GM23338 (cell line): Measurements from ENCODE around the gene HELT. TPM values are rescaled to one million over a fixed set of nuclear protein-coding genes. Genes with fewer than 3 reads are reported as not detected.
A peak's percentile ranks its signal among the peaks of the same experiment; 100 is the strongest.

Experiments used
- ATAC-seq: fragments of 200-7000 bp; cut with Tn5 transposase; 3 replicates; pipeline ENCODE4 v1.9.1; 2020
- DNase-seq: peaks from one replicate; pipeline ENCODE4 v3.0.0-alpha.2; 2015; ENCODE audit warnings: low spot score
- H2AFZ ChIP-seq: fragments of 200-600 bp; sonication (generic); 2 replicates; pipeline ENCODE4 v1.8.0; 2016; ENCODE audit warnings: antibody characterized with exemption, mild to moderate bottlenecking, moderate library complexity
- H3F3A ChIP-seq: fragments of 200-600 bp; sonication (generic); replicated peaks from 2 replicates; pipeline ENCODE4 v1.8.0; 2017; ENCODE audit warnings: antibody characterized with exemption, mixed run types, low read depth
- H3K27ac ChIP-seq: fragments of 200-600 bp; sonication (generic); 2 replicates; pipeline ENCODE4 v1.6.1; 2016; ENCODE audit warnings: low read depth
- H3K27me3 ChIP-seq: fragments of 200-600 bp; sonication (generic); 2 replicates; pipeline ENCODE4 v1.8.0; 2016; ENCODE audit warnings: mild to moderate bottlenecking, mixed run types, moderate library complexity; ENCODE audit not compliant: insufficient read depth
- H3K36me3 ChIP-seq: fragments of 200-600 bp; sonication (generic); 2 replicates; pipeline ENCODE4 v1.8.0; 2016; ENCODE audit warnings: mild to moderate bottlenecking; ENCODE audit not compliant: insufficient read depth
- H3K4me1 ChIP-seq: fragments of 200-600 bp; sonication (generic); 2 replicates; pipeline ENCODE4 v1.8.0; 2016; ENCODE audit warnings: mild to moderate bottlenecking, moderate library complexity; ENCODE audit not compliant: insufficient read depth
- H3K4me2 ChIP-seq: fragments of 200-600 bp; sonication (generic); 2 replicates; pipeline ENCODE4 v1.7.1; 2017; ENCODE audit warnings: mixed run types
- H3K4me3 ChIP-seq: fragments of 200-600 bp; sonication (generic); 2 replicates; pipeline ENCODE4 v1.6.1; 2016; ENCODE audit warnings: mixed run types
- H3K79me2 ChIP-seq: fragments of 200-600 bp; sonication (generic); replicated peaks from 2 replicates; pipeline ENCODE4 v1.8.0; 2017; ENCODE audit warnings: mild to moderate bottlenecking; ENCODE audit not compliant: insufficient read depth
- H3K9me2 ChIP-seq: fragments of 200-600 bp; sonication (generic); 2 replicates; pipeline ENCODE4 v1.8.0; 2017; ENCODE audit not compliant: insufficient read depth
- H4K20me1 ChIP-seq: fragments of 200-600 bp; sonication (generic); replicated peaks from 2 replicates; pipeline ENCODE4 v1.8.0; 2017; ENCODE audit warnings: mild to moderate bottlenecking; ENCODE audit not compliant: insufficient read depth
- H3K27ac Mint-ChIP-seq: 2 replicates; pipeline ENCODE4 v1.8.0; 2020; ENCODE audit warnings: inconsistent platforms, mild to moderate bottlenecking, moderate library complexity, mixed read lengths
- H3K27me3 Mint-ChIP-seq: 3 replicates; pipeline ENCODE4 v1.8.0; 2022; ENCODE audit warnings: low read depth, mild to moderate bottlenecking, moderate library complexity, mixed read lengths, inconsistent platforms; ENCODE audit not compliant: insufficient read depth, poor library complexity
- H3K36me3 Mint-ChIP-seq: 3 replicates; pipeline ENCODE4 v1.8.0; 2021; ENCODE audit warnings: low read depth, mild to moderate bottlenecking, inconsistent platforms, moderate library complexity, mixed read lengths
- H3K4me1 Mint-ChIP-seq: 3 replicates; pipeline ENCODE4 v1.8.0; 2020; ENCODE audit warnings: mild to moderate bottlenecking, inconsistent platforms, mixed read lengths
- H3K4me3 Mint-ChIP-seq: 3 replicates; pipeline ENCODE4 v1.8.0; 2021; ENCODE audit warnings: moderate library complexity, mild to moderate bottlenecking, inconsistent platforms, mixed read lengths
- H3K9me3 Mint-ChIP-seq: 3 replicates; pipeline ENCODE4 v1.8.0; 2020; ENCODE audit warnings: moderate library complexity, mild to moderate bottlenecking, inconsistent platforms, mixed read lengths
- CREB1 ChIP-seq: fragments of 250-450 bp; sonication (Bioruptor Pico); IDR thresholded peaks from 2 replicates; pipeline ENCODE4 v1.5.0; 2020; ENCODE audit warnings: low read depth, mild to moderate bottlenecking, moderate library complexity
- ETS1 ChIP-seq: IDR thresholded peaks from 2 replicates; pipeline ENCODE4 v1.6.1; 2016; ENCODE audit warnings: antibody characterized with exemption
- EZH2 ChIP-seq: fragments of 200-600 bp; sonication (generic); IDR thresholded peaks from one replicate; pipeline ENCODE4 v1.8.0; 2017; ENCODE audit warnings: antibody characterized with exemption, mild to moderate bottlenecking, low read depth; ENCODE audit not compliant: unreplicated experiment
- EZH2phosphoT487 ChIP-seq: fragments of 200-600 bp; sonication (generic); IDR thresholded peaks from one replicate; pipeline ENCODE4 v1.8.1; 2018; ENCODE audit warnings: antibody characterized with exemption; ENCODE audit not compliant: unreplicated experiment
- NANOG ChIP-seq: IDR thresholded peaks from 2 replicates; pipeline ENCODE4 v1.6.1; 2016; ENCODE audit warnings: antibody characterized with exemption, borderline replicate concordance
- POLR2AphosphoS5 ChIP-seq: IDR thresholded peaks from 2 replicates; pipeline ENCODE4 v1.6.1; 2016; ENCODE audit warnings: antibody characterized with exemption, low read depth
- STAT1 ChIP-seq: IDR thresholded peaks from one replicate; pipeline ENCODE4 v1.6.1; 2016; ENCODE audit warnings: antibody characterized with exemption; ENCODE audit not compliant: unreplicated experiment
- ZNF331 ChIP-seq: fragments of 250-450 bp; sonication (Bioruptor Pico); IDR thresholded peaks from 2 replicates; pipeline ENCODE4 v1.5.0; 2020; ENCODE audit warnings: low read depth, mild to moderate bottlenecking, moderate library complexity
- ZNF462 ChIP-seq: fragments of 250-450 bp; sonication (Bioruptor Pico); IDR thresholded peaks from 2 replicates; pipeline ENCODE4 v1.5.0; 2020; ENCODE audit warnings: mild to moderate bottlenecking, moderate library complexity
- long read RNA-seq: library from polyadenylated mRNA; unstranded; transcript quantifications from one replicate; pipeline ENCODE4 v2.0.0, GENCODE V29; 2020; ENCODE audit not compliant: unreplicated experiment
- polyA plus RNA-seq: library from polyadenylated mRNA; unstranded; fragments of >200 nt; fragmentation: Nextera tagmentation; extraction: Ambion mirVana; gene quantifications from 2 replicates; pipeline ENCODE4 v1.2.1, GENCODE V29; 2016
- total RNA-seq: library from RNA; depleted of rRNA; stranded (reverse); fragments of >200 nt; shearing (Covaris generic); gene quantifications from 2 replicates; pipeline ENCODE4 v1.2.3, GENCODE V29; 2014; rRNA removed

The HELT gene
- total RNA-seq: not detected in 2 replicates
- polyA plus RNA-seq: 0.28 TPM in 1 of 2 replicates, not detected in the other
- long read RNA-seq: 0 reads

GRCh38 chr4:185017964-185018772 lies at the start of gene HELT:
TSS of gene HELT (plus strand) at chr4:185018490. CDS start at chr4:185018929, 439 bp downstream.
- Mint-ChIP-seq H3K27me3 (peaks cover 100% of the 10 kb centered on the region), H3K36me3 (no peaks in the 10 kb centered on the region), H3K4me1 (peaks cover 57% of the 10 kb centered on the region), H3K4me3 (peak within 1 kb of the TSS; percentile 74), H3K27ac (no peak within 1 kb of the TSS), H3K9me3 (peaks cover 3% of the 10 kb centered on the region; the same call in 1 of the 3 replicates)
- Histone ChIP-seq H3F3A (peaks cover 22% of the 10 kb centered on the region; the same call in 1 of the 2 replicates), H3K9me2 (no peaks in the 10 kb centered on the region), H2AFZ (peak within 1 kb of the TSS; percentile 93), H3K4me2 (peak within 1 kb of the TSS; percentile 82), H3K4me3 (peak within 1 kb of the TSS; percentile 54), H3K79me2 (no peaks in the 10 kb centered on the region), H4K20me1 (peaks cover 10% of the 10 kb centered on the region; the same call in 1 of the 2 replicates), H3K36me3 (no peaks in the 10 kb centered on the region), H3K27me3 (peaks cover 100% of the 10 kb centered on the region), H3K4me1 (peaks cover 65% of the 10 kb centered on the region), H3K27ac (no peak within 1 kb of the TSS)
- peak; percentile 78 for DNase-seq
- ATAC-seq: peak; percentile 0; the same call in 1 of the 3 replicates
- TF ChIP-seq ETS1 (no peak), CREB1 (CRISPR knock-in tag) (no peak), STAT1 (no peak), EZH2phosphoT487 (peak; percentile 20), EZH2 (peak; percentile 73)

- ATAC-seq (peak; percentile 77), DNase-seq (no peak)
- peaks cover 7% of the 10 kb centered on the region for H3K9me2 ChIP-seq
- no peak overlapping the region for H3K27ac Mint-ChIP-seq
- no peak overlapping the region for H3K4me3 ChIP-seq
- no peak overlapping the region for H3K4me2 ChIP-seq
- no peaks in the 10 kb centered on the region for H3K36me3 ChIP-seq
- no peaks in the 10 kb centered on the region; the same call in 2 of the 3 replicates for H3K4me1 Mint-ChIP-seq
- H3K27me3 ChIP-seq: no peaks in the 10 kb centered on the region
- H3K27ac ChIP-seq: no peak overlapping the region
- no peak overlapping the region for H3K4me3 Mint-ChIP-seq
- peaks cover 60% of the 10 kb centered on the region for H3K9me3 Mint-ChIP-seq
- no peak overlapping the region for H2AFZ ChIP-seq
- peaks cover 44% of the 10 kb centered on the region for H3K36me3 Mint-ChIP-seq
- peaks cover 16% of the 10 kb centered on the region for H3K27me3 Mint-ChIP-seq
- H4K20me1 ChIP-seq: no peaks in the 10 kb centered on the region
- no peaks in the 10 kb centered on the region for H3K79me2 ChIP-seq
- no peaks in the 10 kb centered on the region for H3K4me1 ChIP-seq
- H3F3A ChIP-seq: no peaks in the 10 kb centered on the region
- TF ChIP-seq ZNF462 (CRISPR knock-in tag): no peak
- TF ChIP-seq NANOG: no peak
- no peak for TF ChIP-seq POLR2AphosphoS5
- TF ChIP-seq ZNF331 (CRISPR knock-in tag): no peak
- TF ChIP-seq EZH2phosphoT487: no peak
- TF ChIP-seq STAT1: no peak
- no peak for TF ChIP-seq CREB1 (CRISPR knock-in tag)
- TF ChIP-seq EZH2: no peak
- TF ChIP-seq ETS1: no peak
Measured at GRCh38 chr4:184968784-184969201, 49.5 kb upstream of the HELT start.
